CD4-positive, alpha-beta T cell treated with Interleukin-4 for 4 hours (primary cell): Measurements from ENCODE around the gene SLC6A6.
A peak's percentile ranks its signal among the peaks of the same experiment; 100 is the strongest.
"Not testable (repeated sequence)": the region's sequence is repeated elsewhere in the genome, so short reads cannot be mapped to it uniquely, and the experiment has no call there.

Experiments
- DNase-seq: peaks from one replicate; pipeline ENCODE4 v3.0.0-alpha.2; 2020

Gene SLC6A6

DNA sequence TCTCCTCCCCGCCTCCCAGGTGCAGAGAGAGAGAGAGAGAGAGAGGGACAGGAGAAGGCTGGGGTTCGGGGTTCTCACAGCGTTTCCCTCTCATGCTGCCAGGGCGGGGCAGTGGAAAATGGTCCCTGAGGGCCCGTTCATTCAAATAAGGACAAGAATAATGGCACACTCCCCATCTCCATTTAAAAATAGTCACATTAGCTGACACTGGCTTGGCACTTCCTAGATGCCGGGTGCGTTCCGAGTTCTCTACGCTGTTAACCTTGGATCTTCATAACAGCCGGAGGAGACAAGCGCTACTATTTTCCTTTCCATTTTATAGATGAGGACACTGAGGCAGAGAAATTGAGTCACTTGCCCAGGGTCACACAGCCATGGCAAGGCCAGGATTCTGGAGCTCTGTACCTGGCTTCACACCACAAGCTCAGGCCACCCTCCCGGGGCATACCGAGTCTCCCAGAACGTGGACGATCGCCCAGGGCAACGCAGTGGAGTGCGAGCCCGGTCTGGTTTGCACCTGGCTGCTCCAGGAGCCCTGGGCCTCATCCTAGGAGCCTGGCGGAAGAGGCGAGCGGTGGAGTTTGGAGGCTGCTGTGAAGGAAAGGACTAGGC, 608 bp upstream of the SLC6A6 start:
- DNase-seq, result no peak

DNA sequence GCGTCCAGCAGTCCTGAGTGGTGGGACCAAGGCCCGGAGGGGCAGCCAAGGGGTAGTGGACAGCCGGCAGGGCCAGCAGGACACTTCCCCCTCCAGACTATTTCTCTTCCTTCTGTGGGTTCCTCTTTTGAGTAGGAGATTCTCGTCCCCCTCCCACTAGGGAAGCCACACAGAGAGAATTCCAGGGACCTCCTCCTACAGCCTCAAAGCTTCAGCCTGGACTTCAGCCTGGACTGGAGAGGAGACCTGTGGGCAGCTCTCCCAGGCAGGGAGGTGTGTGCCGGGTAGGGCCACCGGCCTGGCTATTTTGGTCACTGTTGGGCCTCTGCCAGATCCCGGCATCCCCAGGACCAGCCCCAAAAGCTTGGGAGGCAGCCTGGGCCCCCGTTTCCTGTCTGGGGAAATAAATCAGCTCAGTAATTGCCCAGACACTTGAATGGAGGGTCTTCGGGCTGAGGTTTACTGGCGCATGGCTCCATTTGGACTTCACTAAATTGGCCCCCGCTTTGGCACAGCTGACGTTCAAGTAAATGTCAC, 1.3 kb downstream of the SLC6A6 start:
- DNase-seq, result no peak

DNA sequence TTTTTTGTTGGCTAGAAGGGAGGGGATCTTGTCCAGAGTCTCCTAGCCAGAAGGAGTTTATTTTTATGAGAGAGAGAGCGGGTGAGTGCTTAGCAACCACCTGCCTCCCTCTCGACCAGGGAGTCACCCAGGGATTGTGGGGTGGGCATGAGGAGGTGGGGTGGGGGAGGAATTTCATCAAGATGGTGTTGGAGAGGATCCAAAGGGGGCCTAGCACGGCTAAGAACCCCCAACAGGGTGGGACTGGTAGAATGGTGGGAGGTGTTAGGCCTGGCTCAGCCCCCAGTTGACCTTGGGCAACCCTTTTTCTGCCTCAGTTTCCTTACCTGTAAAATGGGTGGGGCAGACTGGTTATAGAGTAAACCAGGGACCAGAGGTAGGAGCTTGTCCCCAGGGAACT, 1.8 kb downstream of the SLC6A6 start:
- DNase-seq, result no peak

DNA sequence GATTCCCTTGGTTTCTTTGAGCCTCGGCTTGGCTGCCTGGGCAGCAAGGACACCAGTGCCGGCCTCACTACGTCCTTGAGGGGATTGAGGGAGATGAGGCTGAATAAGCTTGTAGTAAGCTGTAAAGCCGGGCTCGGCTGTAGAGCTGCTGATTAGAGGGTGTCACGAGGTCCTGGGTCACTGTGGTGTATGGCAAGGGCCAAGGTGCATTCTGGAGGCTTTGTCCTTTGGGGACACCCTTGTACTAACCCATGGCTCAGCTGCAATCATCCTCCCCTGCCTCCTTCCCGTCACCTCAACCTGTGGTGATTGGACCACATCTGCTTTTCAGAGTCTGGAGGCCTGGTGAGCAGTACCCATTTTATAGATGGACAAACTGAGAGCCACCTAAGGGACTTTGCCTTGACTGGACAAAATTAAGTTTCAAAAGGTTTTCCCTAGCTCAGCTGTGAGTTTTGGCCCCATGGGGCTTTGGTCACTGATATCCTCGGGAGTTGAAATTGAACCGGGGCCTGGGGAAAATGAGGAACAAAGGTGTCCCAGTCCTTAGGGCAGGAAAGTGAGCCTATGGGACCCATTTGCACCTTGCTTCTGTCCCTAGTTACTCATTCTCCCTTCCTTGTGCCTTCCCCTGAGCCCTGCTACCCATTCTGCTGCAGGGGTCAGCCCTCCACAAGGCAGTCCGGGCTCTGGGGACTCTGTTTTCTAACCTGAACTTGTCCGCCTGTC, 2.4 kb downstream of the SLC6A6 start:
- DNase-seq, result no peak

DNA sequence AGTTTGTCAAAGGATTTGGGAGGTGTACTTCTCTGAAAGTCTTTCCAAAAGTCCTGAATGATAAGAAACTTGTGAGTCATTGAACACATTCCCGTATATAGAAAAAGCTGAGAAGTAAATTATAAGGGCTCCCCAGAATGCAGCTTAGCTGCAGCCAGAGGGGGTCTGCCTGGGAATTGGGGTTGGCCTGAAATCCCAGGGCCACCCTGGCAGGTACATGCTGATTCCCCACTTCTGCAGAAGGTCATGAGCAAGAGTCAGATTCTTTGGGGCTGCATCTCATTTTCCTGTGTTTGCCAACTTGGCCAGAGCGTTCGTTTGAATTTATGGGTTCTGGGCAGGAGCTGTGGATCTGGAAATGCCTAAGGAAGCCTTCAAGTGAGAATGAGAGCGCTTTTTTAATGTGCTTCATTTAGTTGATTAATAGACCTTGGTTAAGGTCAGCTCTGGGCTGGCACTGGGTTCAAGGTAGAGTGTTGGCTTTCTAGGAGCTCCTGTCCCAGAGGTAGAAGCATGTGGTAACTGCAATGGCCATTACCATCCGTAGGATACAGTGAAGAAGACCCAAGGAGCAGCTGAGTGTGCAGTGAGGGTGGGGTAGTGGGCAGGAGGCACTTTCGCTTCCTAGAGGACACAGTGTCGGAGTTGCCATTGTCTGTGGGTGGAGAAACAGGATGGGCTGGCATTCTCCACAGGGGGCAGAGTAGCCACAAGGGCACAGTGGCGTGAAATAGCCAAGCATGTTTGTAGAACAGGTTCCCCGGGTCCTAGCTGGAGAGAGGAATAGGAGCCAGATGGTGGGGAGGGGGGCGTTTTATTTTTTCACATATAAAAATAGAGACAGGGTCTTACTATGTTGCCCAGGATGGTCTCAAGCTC, 3.2 kb downstream of the SLC6A6 start:
- DNase-seq, result no peak

DNA sequence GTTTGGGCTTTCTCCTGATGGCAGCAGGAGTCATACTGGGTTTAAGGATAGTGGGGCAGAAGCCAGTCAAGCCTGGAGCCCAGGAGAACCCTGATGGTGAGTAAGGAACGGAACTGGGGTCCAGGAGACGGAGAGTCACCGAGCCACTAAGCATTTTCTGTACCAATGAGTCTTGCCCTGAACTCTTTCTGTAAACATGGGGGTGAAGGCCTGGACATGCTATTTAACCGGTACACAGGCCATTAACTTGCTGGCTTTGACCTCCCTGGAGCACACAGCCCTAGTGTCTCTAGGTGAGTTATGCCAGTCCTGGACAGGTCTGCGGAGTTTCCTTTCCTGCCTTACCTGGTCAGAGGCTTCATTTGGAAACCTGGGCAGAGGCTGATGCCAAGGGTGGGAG, 3.9 kb downstream of the SLC6A6 start:
- no peak for DNase-seq

DNA sequence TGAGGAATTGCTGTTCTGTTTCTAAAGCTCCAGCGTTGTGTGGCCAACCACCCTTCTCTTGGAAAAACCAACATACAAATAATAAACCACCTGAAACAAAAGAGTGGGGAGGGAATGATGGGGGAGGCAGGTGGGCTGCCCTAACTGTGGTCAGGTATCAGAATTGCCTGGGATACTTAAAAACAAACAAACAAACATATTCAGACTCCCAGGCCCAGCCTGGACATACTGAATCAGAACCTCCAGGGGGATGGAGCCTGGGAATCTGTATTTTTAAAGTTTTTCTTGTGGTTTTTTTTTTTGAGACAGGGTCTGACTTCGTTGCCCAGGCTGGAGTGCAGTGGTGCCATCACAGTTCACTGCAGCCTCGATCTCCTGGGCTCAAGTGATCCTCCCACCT, 4.4 kb downstream of the SLC6A6 start:
- DNase-seq, result no peak

DNA sequence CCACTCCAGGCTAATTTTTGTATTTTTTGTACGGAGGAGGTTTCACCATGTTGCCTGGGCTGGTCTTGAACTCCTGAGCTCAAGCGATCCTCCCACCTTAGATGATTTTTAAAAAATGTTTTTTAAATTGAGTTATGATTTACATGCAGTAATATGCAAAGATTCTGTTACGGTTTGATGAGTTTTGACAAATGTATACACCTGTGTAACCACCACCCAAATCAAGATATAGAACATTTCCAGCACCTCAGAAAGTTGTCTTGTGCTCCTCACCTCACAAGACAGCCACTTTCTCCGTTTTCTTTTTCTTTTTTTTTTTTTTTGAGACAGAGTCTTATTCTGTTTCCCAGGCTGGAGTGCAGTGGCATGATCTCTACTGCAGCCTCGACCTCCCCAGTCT, 4.8 kb downstream of the SLC6A6 start:
- DNase-seq, result no peak

DNA sequence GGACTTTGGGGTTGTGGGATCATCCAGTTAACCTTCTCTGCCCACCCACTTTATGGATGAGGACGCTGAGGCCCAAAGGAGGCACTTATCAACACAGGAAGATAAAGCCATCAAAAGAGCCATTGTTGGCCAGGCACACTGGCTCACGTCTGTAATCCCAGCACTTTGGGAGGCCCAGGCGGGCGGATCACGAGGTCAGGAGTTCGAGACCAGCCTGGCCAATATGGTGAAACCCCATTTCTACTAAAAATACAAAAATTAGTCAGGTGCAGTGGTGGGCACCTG, 7.3 kb downstream of the SLC6A6 start:
- not testable (repeated sequence) for DNase-seq

DNA sequence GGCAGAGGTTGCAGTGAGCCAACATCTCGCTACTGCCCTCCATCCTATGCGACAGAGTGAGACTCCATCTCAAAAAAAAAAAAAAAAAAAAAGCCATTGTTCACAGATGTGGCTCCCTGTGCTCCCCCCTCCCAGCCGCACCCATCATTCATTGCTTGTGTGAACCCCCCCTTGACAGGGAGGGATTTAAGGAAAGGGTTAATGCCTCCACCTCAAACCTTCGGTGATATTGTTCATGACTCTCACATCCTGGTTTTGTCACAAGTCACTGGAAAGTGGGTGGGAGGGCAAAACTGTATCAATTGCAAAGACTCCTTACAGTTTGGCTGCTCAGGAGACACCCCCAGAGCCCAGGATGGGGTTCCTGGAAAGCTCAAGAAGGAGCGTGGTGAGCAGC, 7.7 kb downstream of the SLC6A6 start:
- DNase-seq, result no peak

DNA sequence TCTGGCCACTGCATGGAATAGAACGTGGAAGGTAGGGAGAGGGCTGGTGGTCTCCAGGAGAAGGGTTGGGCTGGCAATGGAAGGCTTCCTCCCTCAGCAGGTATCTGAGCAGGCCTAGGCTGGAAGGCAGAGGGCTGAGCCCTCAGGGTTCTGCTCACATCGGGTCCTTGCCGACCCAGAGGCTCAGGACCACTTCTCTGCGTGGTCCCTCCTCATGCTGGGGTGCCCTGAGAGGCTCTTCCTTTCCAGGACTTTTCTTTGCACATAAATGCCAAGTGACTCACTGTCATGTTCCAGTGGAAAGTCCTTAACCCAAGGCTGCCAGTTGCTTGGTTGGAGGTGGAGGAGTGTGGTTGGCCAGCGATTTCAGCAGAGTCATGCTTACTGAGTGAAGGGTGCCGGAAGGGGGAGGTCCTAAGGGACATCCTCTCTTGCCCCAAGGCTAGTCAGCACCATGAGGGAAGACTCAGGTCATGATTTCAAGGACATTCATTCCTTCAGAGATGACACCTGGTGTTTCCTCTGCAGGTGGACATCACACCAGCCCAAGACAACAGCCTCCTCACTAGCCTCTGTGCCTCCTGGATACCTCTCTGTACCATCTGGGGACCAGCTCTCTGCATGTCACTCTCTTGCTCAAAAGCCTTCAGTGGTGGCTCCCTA, 8.2 kb downstream of the SLC6A6 start:
- peak; percentile 38 for DNase-seq

DNA sequence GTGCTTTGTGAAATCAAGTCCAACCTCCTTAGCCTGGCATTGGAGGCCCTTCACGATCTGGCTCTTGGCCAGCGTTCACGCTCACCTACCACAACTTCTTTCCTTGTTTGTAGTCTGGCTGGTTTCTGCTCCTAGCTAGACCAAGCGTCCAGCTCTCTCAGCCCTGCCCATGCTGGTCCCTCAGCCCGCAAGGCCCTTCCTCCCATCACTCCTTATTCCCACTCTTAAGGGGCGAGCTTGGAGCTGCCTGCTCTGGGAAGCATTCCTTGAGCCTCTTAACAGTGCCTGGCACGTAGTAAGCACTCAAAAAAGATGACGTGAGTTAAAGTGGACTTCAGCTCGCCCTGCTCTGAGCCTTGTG, 8.7 kb downstream of the SLC6A6 start:
- DNase-seq, result no peak

DNA sequence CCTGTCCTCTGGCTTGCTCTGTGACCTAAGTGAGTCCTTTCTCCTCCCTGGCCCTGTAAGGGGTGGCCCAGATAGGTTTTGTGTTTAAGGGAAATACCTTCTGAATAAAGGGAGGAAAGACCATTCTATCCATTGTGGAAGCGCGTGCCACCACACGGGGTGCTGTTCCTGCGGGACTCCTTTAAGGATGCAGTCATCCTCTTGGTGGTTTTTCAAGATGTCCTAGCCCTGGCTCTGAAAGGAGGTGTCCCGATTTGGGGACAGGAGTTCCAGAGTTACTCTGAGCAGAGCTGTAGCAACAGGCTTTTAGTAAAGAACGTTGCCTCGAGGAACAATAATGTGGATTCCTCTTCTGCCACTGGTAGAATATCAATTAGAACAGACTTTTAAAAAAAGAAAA, 9.6 kb downstream of the SLC6A6 start:
- no peak for DNase-seq

DNA sequence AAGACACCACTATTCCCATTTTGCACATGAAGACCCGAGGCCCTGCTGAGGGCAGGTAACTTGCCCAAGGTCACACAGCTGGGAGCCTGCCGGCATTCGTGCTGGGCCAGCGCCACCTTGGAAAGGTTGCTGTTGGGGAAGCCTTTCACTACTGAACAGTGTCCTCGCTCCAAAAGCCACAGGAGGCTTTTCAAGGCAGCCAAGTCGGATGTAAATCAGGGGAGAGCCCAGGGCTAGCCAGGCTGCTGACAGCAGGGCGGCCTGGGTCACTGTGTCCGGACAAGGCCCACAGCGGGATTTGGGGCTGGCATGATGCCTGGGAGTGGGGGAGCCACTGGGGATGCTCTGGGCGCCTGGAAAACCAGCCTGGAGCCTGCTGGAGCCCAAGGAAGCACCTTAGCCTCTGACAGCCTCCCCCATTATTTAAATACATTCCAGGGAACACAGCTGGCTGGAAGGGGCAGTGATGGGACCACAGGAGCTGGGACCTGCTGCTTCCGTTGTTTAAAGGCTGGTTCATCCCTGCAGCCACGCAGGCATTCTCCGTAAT, 10.5 kb downstream of the SLC6A6 start:
- DNase-seq, result no peak

DNA sequence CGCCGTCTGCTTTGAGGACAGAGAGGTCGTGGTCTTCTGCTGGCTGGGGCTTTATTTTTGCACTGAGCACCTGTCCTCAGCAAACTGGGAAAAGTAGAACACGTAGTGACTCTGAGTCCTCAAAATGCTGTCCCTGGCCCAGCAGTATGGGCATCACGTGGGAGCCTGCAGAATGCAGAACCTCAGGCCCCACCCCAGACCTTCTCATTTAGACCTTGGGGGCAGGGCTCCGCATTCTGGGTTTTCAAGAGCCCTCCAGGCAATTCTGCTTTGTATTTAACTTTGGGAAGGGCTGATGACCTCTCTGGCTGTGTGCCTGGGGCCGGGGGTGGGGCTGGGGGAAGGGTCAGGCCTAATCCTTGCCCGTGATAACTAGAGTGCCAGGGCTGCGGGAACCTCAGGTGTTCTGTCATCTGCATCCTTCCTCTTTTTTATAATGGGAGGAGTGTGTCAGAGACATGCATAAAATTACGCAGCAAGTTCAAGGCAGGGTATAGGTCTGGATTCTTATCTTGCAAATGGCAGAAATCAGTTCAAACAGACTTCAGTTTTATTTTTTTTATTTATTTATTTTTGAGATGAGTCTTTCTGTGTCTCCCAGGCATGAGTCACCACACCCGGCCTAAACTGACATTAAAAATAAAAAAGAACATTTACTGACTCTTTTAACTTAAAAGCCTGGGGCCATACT, 11.1 kb downstream of the SLC6A6 start:
- no peak for DNase-seq

DNA sequence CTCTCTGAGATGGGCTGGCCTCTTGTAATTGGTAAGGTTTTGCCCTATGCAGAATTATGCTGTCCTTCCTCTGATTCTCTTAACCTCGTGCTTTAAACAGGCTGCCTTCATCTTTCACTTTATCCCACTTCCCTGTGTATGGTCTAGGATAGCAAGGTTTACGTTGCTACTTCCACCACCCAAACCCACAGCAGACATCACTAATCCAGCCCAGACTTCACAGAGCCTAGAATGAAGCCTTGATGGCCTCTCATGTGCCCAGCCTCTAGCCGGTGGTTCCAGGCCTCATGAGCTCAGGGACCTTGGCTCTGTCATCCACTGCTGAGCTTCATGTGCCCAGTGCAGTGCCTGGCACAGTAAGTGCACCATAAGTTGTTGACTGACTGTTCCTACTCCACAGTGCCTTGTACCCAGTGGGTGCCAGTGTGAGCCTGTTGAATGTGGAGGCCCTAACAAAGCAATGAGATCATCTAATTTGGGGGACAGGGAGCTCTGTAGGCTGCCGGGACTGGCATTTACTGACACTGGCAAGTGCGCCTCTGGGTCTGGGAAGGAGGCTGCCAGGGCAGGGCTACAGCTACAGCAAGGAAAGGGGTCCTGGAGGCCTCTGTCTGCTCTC, 12.5 kb downstream of the SLC6A6 start:
- no peak for DNase-seq

DNA sequence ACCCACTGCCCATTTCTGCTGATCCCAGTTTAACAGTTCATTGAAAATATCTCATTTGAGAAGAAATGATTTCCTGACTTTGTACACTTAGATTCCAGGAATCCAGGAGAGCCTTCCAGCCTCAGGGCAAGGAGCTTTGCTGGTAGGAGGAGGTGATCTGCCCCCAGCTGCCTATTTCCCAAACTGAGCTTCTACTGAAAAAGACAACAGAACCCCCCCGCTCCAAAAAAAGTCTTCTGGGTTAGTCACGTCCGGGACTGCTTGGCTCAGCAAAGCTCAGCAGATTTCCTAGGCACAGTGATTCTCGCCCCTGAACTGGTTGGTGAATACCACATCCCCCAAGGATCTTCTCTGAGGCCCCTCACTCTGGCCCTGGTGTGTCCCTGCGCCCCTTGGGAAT, 13.1 kb downstream of the SLC6A6 start:
- DNase-seq, result no peak

DNA sequence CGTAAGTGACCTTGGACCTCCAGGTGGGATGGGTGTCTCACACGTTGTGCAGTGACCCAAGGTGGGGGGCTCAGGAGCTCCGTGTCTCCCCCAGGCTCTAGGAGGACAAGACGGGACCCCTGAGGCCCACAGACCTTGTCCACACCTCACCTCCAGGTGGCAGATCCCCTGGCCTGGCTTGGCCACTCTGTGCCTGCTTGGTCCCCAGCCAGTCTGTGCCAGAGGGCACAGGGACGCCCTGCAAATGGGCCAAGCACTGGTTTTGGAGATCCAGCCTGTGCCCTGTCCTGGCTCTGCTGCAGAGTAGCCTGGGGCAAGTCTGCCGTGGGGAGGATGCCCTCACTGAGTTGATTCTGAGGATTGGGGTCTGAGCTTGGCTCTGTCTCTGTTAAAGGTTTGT, 14.0 kb downstream of the SLC6A6 start:
- DNase-seq, result no peak

DNA sequence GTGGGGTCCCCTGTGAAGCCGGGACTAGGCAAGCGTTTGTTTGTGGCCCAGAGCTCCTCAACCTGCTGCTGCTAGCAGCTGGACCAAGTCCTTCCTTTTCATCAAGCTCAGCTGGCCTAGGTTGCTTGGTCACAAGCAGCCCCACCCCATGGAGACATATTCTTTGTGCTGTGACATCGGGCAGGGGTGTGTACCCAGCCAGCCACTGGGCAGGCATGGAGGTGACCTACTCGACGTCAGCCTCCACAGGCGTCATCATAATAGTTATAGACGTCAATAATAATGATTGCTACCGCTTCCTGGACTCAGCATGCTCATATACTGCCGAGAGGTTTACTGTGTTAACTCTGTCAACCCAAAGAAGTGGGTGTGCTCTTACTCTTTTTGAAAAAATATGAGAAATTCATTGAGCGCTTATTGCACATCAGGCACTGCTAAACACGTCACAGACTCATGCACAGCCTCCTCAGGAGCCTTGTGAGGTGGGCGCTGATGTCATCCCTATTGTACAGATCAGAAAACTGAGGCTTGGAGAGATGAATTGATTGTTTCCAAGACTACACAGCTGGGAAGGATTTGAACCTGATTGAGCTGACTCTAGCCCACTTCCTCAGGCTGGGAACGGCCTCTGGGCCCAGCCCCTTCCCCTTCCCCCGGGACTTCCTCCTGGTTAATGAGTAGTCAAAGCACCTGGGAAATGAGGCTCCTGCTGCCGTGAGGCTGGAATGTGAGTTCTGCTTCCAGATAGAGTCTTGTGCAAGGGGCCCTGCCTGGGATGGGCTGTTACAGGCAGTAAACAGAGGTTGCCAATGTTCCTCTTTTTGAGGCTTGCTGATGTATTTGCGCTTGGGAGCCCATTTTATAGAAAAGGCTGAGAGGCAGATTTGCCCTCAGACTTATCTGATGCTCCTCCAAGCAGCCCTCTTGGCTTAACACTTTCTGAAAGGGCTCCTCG, 16.2 kb downstream of the SLC6A6 start:
- DNase-seq, result no peak

DNA sequence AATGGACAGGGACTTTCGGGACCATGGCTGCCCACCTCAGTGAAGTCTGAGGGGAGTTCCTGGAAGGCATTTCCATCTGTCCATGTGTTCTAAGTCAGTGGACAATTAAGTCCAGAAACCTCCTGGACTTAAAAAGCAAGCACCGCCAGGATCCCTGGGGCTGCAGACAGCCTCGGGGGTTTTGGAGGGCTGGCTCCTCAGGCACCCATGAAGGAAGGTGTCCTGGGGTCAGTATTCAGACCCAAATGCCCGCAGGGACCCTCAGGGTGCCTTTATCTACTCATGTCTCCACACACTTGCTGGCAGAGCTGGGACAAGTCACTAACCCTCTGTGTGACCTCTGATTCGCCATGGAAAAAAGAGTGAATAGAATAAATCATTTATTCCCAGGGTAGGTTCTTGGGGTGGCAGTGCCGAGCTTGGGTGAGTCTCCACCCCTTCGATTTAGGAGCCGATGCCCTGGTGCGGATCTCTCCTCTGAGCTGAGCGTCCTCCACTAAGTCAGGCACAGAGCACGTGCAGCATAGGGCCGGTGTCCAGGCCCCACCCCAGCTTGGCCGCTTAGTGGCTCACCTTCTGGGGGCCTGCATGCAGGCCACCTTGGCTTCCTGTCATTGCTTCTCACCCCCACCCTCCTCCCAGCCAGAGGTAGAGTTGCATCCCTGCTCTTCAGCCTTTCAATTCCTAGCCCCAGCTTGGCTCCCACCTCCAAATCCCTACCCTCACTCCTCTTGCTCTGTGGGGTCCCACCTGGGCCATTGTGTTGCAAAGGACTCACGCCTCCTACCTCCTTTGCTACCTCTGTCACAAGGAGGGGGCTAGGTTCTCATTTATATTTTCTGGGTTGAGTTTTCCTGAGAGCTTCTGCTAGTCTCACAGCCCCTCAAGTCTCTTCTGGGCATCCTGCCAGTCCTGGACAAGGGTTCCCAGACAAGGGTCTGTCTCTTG, 19.9 kb downstream of the SLC6A6 start:
- DNase-seq, result no peak
